Stimulated activated CD8-positive, alpha-beta memory T cell treated with anti-CD3 and anti-CD28 coated beads, Interleukin-12 subunit alpha, Interleukin-12 subunit beta, amount 100 ng/mL, for 24 hours (primary cell): ENCODE results near the gene AKT1S1.
"Not testable (repeated sequence)": the region's sequence is repeated elsewhere in the genome, so short reads cannot be mapped to it uniquely, and the experiment has no call there.

ENCODE experiments used
- DNase-seq: peaks from one replicate; pipeline ENCODE4 v3.0.0-alpha.2; 2020; ENCODE audit errors: extremely low read depth

Gene AKT1S1

DNA sequence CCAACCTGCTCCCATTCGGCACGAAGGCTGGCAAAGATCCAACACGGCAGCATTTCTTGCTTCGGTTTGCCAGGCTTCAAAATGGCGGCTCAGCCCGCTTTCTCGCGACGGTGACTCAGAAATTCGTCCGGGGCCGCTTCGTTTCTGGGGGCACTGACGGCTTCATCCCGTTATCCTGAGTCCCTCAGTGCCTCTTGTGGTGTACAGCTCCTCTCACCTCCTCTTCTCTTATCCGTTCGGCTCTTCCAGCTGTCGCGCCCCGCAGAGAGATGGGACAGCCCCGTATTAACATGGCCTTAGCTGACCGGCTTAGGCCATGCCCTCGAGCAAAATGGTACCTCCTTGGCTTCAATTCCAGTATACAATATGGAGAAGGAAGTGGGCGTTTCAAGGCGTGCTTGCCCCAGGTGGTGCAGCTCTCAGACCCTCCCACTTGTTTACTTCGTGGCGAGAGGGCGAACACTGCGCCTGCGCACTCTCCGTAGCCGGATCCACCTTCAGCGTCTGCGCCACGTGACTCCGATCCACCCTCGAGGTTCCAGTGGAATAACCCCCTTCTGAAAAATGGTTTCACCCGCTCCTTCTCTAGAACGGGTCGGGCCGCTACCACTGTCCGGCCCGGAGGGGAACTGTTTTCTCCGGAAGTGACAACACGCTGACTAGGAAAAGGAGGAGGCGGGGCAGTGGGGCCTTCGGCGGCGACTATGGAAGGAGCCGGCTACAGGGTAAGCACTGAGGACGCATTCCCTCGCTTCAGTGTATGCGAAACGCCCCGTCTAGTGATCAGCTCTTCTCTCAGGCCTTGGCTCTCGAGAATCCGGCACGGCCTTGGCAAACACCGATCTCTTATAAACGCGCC is at the start of gene AKT1S1, which contains the start of gene TBC1D17:
Gene AKT1S1 (minus strand): TSS at position 336 of the 859 bp plus-strand sequence. CDS start 4,060 bp downstream, outside the sequence.
Gene TBC1D17 (plus strand): TSS at position 683 of the 859 bp plus-strand sequence. CDS start 22 bp downstream, at position 705.
- DNase-seq = peak; percentile 93

DNA sequence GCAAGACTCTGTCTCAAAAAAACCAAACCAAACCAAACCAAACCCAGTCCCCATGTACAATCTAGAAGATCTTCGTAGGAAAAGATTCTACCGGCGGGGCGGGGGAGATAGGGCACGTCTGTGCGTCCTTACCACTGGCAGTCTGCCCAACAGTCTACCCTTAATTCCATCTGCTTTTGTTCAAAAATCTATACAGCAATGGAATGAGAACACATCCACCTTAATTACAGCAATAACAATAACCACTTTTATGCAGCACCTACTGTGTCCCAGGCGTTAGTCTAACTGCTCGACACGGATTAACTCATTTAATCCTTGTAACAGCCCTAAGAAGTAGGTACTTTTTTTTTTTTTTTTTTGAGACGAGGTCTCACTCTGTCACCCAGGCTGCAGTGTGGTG is 49.4 kb upstream of the AKT1S1 start:
- DNase-seq = no peak

DNA sequence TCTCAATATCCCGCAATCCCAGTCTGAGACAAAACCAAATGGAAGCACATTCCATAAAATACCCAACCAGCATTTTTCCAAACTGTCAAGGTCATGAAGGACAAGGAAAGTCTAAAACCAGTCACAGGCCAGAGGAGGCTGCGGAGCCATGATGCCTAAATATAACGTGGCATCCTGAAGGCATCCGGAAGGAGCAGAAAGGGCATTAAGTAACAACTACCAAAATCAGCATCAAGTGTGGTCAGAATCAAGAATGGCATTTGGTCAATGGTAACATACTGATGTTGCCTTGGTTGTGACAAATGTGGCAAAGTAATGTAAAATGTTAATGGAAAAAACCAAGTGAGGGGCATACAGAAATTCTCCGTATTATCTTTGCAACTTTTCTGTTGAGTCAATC is 48.3 kb upstream of the AKT1S1 start:
- DNase-seq = no peak

DNA sequence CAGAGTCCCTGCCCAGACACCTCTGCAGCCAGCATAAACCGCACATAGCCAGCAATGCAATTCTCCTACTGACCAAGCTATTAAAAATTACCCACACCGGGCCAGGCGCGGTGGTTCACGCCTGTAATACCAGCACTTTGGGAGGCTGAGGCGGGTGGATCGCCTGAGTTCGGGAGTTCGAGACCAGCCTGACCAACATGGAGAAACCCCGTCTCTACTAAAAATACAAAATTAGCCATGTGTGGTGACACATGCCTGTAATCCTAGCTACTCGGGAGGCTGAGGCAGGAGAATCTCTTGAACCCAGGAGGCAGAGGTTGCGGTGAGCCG is 47.7 kb upstream of the AKT1S1 start:
- DNase-seq = not testable (repeated sequence)

DNA sequence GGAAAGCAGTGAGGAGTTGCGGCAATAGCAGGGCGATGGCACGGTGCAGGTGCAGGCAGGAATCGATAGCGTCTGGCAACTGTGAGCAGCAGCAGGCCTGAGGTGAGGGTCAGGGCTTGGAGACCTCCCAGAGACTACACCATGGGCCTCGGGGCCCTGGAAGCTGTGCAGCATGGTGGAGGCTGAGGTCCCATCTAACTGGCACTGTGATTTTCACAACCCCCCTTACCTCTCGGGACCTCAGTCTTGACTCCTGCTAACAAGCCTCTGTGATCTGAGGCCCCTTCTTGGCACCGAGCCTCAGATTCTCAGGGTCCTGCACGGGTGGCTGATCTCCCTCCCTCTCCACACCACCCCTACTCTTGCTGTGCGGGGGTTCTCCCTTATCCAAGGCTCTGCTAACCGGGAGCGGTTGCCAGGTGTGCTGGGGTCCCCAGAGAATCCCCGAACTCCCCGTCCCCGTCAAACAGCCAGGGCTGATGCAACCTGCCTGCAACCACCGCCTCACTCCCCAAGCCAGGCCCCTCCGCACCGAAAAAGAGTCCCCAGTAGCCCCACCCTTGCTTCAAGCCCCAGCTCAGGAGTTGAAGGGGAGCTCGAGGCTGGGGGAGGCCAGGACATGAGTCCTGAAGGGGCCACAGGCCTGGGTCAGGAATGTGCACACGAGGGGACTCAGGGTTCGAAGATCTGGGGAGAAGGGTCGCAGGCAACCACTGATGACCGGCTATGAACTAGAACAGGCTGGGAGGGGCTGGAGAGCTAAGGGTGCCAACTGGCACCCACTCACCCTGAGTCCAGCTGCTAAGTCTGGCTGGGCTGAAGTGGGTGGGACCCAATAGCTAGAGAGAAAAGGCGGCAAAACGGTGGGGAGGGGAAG is 47.1 kb upstream of the AKT1S1 start:
- no peak for DNase-seq

DNA sequence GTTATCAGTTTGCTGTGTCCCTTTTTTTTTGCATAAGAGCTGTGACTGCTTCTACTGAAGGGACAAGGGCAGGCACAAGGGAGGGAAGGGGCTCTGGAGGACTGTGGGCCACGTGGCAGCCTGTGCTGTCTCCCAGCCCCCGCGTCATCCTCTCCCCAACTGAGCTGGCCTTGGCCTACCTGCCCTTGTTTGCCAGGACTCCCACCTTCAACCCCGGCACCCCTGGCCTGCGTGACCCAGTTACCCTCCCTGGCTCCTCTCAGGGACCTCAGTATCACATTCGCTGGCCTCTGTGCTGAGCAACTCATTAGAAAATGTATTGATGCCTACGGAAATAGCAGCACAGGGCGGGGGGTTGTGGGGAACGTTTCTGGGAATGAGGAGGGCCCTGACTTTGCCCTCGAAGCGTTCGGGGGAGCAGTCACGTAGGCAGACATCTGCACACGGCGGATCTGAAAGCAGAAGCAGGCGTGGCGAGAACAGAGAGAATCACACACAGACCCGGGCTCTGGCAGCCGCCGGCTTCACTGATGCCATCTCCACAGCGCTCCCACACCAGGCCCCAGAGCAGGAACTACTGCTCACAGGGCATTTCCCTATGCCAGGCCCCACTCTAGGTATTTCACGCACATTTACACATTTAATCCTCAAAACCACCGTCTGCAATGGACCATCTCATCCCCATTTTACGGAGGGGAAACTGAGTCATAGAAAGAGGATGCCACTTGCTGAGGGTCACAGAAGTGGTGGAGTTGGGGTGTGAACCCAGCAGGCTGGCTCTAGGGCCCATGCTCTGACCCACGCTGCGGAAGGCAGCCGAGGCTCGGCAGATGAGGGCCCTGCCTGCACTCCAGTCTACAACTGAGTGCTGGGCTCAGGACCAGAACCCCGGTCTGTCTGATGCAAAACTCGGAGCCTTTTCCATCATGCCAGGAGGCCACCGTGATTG is 46.2 kb upstream of the AKT1S1 start:
- no peak for DNase-seq

DNA sequence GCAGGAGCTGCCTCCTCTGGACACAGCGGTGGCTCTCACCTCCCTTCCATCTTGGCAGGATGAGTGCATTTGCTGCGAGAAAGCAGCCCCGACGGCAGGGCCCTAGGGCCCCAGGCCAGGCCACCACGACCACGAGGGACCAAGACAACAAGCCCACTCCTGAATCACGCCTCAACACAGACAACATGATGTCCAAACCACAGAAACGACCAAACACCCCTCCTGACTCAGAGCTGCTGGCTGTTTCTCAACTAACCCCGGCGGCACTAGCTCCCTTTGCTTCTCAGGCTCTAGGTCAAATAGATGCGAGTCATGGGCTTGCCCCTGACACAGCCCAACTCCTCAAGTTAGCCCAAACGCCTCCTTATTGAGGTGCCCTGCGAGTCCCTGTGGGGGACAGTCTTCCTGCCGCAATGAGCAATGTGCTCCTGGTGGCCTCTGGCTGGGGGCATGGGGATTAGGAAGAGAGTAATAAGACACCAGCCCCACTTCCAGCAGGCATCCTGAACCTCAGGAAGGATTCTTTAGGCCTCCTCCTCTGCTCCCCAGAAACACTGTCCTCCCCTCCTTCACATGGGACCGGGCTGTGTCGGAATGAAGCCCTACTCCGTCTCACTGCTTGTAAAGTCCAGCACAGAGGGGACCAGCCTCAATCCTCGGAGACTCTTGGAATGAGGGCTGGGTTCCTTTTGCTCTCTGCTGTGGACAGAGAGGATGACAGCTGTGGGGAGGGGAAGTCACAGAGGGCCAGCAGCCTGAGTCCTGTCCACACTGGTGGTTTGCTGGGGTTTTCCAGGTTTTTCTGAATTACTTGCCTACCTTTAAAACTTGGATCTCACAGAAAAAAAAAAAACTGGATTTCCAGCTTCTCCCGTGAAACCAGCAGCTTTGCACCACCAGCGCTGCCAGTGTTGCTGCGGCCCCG is 45.0 kb upstream of the AKT1S1 start:
- no peak for DNase-seq

DNA sequence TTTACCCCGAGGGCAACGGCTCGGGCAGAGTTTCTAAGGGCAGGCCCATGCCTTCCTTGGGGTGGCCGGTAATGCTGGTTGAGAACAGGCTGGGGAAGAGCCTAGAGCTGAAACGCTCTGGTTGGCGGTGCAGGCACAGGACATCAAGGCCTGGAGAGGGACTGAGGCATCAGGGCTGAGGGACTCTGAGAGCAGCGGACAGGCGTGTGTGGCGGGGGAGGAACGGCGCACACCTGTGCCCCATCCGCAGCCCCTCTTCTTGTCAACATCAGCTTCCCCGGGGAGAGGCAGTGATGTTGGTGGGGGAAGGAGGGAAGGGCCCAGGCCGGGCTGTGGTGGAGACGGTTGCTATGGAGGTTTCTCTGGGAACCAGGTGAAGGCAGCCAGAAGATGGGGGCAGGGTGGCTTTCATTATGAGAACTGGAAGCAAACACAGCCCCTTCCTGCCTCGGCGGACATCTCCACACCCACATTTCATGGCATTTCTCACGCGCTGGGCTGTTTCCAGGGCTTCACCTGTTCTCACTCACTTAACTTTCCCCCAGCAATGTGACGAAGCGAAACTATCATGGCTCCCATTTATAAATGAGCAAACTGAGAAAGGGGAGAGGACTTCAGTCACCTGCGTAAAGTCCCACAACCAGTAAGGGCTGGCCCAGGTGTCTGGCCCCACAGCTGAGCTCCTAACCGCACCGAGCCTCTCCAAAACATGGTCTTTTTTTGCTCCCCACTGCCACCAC is 43.6 kb upstream of the AKT1S1 start:
- DNase-seq = no peak

DNA sequence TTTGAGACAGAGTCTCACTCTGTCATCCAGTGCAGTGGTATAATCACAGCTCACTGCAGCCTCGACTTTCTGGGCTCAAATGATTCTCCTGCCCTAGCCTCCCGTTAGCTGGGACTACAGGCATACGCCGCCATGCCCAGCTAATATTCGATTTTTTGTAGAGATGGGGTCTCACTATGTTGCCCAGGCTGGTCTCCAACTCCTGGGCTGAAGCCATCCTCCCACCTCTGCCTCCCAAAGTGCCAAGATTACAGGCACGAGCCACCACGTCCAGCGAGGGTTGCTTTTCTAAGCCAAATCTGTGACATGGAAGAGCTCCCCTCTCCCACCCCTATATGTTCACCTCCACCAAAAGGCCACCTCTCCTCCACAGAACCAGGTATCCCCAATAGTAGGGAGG is 40.9 kb upstream of the AKT1S1 start:
- DNase-seq = no peak

DNA sequence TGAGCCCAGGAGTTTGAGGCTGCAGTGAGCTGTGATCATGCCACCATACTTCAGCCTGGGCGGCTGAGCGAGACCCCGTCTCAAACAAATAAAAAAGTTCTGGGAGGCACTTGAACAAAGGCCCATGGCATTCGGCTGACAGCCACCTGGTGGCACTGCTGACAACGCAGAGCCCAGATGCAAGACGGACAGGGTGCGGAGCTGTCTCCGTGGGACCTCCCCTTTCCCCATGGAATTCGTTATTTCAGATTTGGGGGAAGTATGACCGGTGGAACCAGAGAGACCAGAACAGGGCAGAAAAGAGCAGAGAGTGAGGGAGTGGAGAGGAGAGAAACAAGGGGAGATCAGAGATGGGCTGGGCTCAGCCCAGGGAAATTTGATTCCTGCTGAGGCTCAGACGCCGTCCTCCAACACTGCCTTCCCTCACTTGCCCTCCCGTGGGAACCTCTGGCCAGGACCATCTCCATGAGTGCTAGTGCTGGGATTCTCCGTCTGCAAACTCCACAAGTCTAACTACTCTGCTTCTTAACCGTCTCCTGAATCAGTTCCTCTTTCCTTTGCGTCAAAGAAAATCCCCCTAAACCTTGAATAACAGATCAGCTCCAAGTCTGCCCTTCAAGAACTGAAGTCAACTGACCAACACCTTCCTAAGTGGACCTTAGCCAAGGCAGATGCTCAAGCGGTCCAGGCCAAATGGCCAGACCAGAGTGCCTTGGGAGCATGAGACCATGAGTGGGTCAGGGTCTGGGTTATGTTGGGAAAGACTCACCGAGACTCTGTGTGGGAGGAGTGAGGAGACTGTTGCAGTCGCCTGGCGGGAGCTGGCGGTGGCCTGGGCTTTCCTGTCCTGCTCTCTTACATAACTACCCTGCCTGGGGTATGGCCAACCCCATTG is 39.9 kb upstream of the AKT1S1 start:
- no peak for DNase-seq

DNA sequence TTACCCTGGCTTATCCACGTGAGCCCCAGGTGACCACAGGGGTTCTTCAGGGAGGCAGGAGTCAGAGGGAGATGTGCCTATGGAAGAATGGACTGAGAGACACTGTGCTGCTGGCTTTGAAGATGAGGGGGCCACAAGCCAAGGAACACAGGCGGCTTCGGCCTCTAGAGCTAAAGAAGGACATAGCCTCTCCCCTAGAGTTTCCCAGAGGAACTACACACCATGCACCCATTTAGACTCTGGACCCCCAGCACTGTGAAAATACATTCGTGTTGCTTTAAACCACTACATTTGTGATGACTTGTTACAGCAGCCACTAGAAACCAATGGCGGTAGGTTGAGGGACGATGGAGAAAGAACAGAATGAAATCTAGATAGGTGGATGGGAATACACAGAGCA is 38.1 kb upstream of the AKT1S1 start:
- no peak for DNase-seq

DNA sequence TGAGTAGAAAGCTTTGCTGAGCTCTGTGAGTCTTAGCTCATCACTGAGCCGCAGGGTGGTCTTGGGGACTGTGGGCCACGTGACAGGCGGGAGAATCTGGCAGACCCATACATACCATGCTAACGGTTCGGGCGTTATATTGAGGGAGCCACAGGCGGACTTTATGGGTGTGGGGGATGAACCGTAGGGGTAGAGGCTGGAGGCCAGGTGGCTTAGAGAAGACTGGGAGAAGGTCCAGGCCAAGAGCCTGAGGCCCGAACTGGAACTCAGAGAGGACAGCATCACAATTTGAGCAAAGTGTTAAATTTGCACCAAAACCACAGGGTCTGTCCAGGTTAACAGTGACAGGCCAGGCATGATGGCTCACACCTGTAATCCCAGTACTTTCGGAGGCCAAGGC is 36.6 kb upstream of the AKT1S1 start:
- no peak for DNase-seq

DNA sequence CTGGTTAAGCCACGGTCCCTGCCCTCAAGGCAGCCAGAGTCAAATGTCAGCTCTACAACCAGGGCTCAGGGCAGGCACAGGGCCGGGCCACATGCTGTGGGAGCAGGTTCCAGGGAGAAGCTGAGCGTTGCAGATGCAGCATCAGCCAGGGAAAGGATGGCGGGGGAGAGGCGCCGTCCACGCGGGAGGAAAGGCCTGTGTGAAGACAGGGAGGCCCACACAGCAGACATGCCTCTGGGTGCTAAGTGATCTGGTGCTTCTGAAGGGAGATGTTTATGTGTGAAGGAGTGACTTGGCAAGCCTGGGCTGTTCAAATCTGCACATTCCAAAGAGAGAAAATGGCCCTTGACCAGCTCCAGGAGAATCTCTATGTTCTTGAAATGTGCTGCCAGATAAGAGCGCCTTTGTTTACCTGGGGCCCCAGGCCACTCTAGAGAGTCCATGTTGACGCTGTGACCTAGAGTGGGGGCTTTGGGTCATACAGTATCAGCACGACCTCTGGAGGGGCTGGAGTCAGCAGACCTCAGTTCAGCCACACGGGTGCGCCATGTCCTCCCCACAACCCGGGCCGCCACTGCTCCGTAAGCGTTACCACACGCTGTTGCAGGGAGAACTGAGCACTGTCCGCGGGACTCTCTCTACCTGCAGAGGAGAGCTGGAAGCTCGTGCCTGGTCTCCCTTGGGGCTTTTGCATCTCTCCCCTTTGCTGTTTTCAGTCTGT is 36.0 kb upstream of the AKT1S1 start:
- DNase-seq = no peak

DNA sequence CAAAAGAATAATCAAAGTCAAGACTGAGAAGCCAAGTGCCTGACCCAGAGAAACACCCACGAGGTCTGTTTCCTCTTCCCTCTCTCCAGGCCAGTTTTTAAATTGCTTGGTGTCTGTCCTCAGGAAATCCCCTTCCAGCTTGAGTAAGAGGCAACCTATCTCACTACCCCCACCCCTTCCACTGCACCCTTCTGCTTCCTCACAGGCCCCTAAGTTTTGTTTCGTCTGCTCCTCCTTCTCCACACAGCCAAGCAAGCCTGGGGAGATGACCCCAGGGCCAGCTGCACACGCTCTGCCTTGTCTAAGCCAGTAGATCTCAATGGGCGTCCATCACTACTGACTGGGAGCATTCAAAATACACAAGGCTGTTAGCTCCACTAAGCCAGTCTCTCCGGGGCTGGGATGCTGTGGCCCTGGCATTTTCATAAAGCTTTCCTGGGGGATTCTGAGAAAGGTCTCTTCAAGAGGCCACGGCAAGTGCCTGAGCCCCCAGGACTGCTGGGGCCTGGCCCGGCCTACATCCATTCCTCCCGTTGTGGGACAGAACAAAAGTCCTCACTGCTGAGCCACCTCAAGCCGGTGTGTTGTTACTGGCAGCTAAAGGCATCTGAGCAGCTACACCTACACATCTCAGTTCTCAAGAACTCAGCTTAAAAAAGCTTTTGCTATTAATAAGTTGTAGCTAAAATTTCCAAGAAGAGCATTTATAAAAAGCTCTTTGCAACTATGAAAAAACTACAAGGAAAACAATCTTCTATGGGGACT is 34.4 kb upstream of the AKT1S1 start:
- DNase-seq = no peak

DNA sequence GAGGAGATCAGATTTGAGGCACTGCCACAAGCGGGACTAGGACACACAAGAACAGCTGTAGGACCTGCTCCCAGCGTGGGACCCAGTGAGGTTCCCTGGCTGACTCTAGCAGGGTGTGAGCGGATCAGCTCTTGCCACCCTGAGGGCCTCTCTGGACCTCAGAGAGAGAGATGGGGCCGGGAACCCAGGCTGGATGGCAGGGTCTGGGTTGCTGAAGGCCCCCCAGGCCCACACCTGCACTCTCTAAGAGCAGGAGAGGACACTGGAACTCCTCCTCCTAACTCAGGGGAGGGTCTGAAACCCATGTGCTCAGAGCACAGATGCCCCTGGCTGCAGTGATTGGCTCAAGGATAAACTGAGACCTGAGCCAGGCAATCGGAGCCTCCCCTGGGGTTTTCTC is 33.0 kb upstream of the AKT1S1 start:
- no peak for DNase-seq

DNA sequence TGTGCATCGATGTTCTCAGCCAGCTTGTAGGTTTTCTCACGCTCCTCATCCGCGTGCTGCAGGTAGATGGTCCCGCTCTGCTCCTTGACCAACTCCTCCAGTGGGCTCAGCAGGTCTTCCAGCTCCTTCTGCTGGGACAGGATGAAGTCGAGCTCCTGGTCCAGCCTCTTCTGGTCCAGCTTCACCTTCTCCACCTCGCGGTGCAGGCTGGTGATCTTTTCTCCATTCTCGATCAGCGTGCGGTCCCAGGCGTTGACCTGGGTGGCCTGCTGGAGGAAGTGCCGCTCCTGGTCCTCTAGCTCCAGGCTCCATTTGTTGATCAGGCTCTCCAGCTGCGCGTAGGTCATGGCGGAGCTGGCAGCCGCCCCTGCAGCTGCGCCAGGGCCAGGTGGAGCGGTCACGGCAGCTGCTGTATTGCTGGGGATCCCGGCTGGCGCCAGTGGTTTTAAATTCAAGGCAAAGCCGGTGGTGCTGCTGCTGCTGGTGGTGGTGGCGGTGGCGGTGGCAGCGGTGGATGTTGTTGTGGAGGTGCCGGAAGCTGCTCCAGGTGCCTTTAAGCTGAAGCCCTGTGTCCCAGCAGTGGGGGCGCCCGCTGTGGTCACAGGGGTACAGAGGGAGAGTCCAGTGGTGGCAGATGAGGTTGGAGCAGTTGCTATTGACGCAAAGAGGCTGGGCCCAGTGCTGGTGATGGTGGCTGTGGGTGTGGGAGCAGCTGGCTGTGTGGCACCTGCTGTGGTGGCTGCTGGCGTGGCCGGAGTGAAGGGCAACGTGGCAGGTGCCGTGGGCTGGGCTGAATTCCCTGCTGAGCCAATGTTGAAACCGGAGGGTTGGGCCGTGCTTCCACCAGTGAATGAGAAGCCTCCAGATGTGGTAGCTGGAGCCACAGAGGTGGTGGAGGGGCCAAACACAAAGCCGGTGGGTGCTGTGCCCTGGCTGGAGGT is 31.6 kb upstream of the AKT1S1 start:
- DNase-seq = no peak
